ENCODE results near the gene RNF138. TPM values are rescaled to one million over a fixed set of nuclear protein-coding genes. Genes with fewer than 3 reads are reported as not detected.

Gene RNF138, protein sequence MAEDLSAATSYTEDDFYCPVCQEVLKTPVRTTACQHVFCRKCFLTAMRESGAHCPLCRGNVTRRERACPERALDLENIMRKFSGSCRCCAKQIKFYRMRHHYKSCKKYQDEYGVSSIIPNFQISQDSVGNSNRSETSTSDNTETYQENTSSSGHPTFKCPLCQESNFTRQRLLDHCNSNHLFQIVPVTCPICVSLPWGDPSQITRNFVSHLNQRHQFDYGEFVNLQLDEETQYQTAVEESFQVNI
- total RNA-seq (94.8 TPM), polyA plus RNA-seq (10 to 100 TPM; 62.1 to 92.9 (median 86.2) TPM)

DNA sequence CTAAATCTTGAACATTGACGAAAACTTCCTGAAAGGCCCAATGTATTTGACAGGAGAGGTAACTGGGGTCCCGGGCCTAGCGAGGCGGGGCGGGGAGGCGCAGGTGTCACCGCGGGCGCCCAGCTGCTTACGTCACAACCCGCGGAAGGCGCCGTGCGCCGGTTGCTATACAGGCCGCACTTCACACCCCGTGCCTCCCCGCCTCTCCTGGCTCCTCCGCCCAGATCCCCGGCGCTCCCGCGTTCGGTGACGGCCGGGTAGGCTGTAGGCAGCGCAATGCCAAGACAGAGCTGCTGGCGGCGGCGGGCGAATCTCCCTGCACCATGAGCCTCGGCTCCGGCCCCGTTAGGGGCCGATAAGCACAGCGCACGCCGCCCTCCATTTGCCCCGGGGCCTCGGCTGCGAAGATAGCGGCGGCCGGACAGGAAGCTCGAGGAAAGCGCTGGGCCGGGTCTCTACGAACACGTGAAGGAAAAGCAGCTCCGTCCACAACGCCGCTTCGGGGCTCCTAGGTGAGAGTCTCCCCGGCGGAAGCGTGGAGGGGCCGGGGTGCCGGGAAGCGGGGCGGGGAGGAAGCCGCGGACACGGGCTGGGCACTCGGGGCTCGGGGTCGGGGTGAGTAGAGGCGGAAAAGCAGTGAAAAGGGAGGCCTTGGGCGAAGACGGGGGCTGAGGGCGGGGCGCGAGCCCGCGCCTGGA lies at the start of gene RNF138:
RNF138 (plus strand) TSS at position 151 of the 698 bp plus-strand sequence. CDS start 903 bp downstream, outside the sequence.
- H3K4me1 Mint-ChIP-seq = peaks cover 26 to 56% (median 39%) of the 10 kb centered on the region in 4 donors
- no peaks in the 10 kb centered on the region for H3K36me3 ChIP-seq (ENCODE audit: control insufficient read depth, insufficient read depth, low read length)
- ATAC-seq (ENCODE audit: low read depth in 2 of 2) = peak; percentile 38 to 39
- peak within 1 kb of the TSS; percentile 99 for H3K27ac ChIP-seq (ENCODE audit: insufficient read depth, low read length, poor library complexity, severe bottlenecking)
- peaks cover 5% of the 10 kb centered on the region for H3K27me3 Mint-ChIP-seq
- H3K9me3 ChIP-seq (ENCODE audit: control insufficient read depth in 2 of 2, low read length in 2 of 2) = no peaks in the 10 kb centered on the region
- no peaks in the 10 kb centered on the region for H3K9me3 Mint-ChIP-seq
- peak within 1 kb of the TSS; percentile 95 to 98 (median 97) for H3K4me3 Mint-ChIP-seq
- H3K36me3 Mint-ChIP-seq = peaks cover 9% of the 10 kb centered on the region
- DNase-seq = peak; percentile 84 to 91 (median 86)
- H3K27ac Mint-ChIP-seq = peak within 1 kb of the TSS; percentile 95 to 99 (median 97)
- H3K27me3 ChIP-seq (ENCODE audit: control insufficient read depth, insufficient read depth, low read length) = no peaks in the 10 kb centered on the region
- H3K4me1 ChIP-seq (ENCODE audit: control insufficient read depth, insufficient read depth, low read length, poor library complexity, severe bottlenecking) = peaks cover 45% of the 10 kb centered on the region
- peak within 1 kb of the TSS; percentile 81 for H3K4me3 ChIP-seq (ENCODE audit: low read depth, low read length)

GRCh38 chr18:32042337-32042736 lies 49.3 kb upstream of the RNF138 start:
- Mint-ChIP-seq H3K27ac (peak overlapping the region; percentile 63 to 85 (median 69)), H3K27me3 (no peaks in the 10 kb centered on the region), H3K36me3 (peaks cover 23% of the 10 kb centered on the region), H3K4me1 (peaks cover 27 to 62% (median 35%) of the 10 kb centered on the region in 4 donors), H3K9me3 (peaks cover 0 to 2% (median 0%) of the 10 kb centered on the region in 7 donors), H3K4me3 (peak overlapping the region in 1 of 4 donors; percentile 39)
- Histone ChIP-seq H3K27me3 (ENCODE audit: control insufficient read depth, insufficient read depth, low read length) (no peaks in the 10 kb centered on the region), H3K36me3 (ENCODE audit: control insufficient read depth, insufficient read depth, low read length) (peaks cover 54% of the 10 kb centered on the region), H3K4me1 (ENCODE audit: control insufficient read depth, insufficient read depth, low read length, poor library complexity, severe bottlenecking) (peaks cover 54% of the 10 kb centered on the region), H3K4me3 (ENCODE audit: low read depth, low read length) (peak overlapping the region; percentile 9), H3K27ac (ENCODE audit: insufficient read depth, low read length, poor library complexity, severe bottlenecking) (peak overlapping the region; percentile 29), H3K9me3 (ENCODE audit: control insufficient read depth in 2 of 2, low read length in 2 of 2) (no peaks in the 10 kb centered on the region)
- DNase-seq (no peak), ATAC-seq (ENCODE audit: low read depth in 2 of 2) (no peak)

DNA sequence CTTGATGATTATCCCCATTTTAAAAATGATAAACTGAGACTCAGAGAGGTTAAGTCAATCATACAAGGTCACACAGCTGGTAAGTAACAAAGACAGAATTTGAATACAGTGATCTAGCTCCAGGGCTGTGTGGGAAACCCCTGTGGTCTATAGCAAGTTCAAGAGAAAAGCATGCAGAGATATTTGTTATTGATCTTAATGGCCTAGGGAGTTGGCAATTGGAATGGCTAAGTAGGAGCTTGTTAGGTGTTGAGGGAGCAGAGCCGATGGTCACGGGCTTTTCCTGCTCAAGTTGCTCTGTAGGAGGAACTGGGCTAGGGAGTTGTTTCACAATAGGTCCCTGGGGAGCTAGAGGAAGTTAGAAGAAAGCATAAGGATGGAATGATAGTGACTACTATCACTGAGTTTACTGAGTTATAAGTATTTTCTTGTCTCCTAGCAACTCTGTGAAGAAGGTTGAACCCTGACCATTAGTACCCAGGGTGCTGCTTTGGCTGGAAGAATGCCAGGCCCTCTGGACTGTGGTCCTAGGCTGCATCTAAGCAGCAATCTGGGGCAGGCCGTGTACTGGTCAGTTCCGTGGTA lies 43.1 kb upstream of the RNF138 start:
- peaks cover 50% of the 10 kb centered on the region for H3K36me3 ChIP-seq (ENCODE audit: control insufficient read depth, insufficient read depth, low read length)
- DNase-seq (no peak), ATAC-seq (ENCODE audit: low read depth in 2 of 2) (no peak)
- H3K27ac ChIP-seq (ENCODE audit: insufficient read depth, low read length, poor library complexity, severe bottlenecking) = peak overlapping the region; percentile 62
- Mint-ChIP-seq H3K27me3 (no peaks in the 10 kb centered on the region), H3K4me1 (peaks cover 18 to 41% (median 34%) of the 10 kb centered on the region in 4 donors), H3K36me3 (peaks cover 29% of the 10 kb centered on the region), H3K9me3 (peaks cover 0 to 2% (median 0%) of the 10 kb centered on the region in 7 donors), H3K4me3 (peak overlapping the region in 3 of 4 donors; percentile 13 to 27 (median 18)), H3K27ac (peak overlapping the region; percentile 88 to 95 (median 89))
- no peaks in the 10 kb centered on the region for H3K9me3 ChIP-seq (ENCODE audit: control insufficient read depth in 2 of 2, low read length in 2 of 2)
- H3K27me3 ChIP-seq (ENCODE audit: control insufficient read depth, insufficient read depth, low read length) = no peaks in the 10 kb centered on the region
- peak overlapping the region; percentile 57 for H3K4me3 ChIP-seq (ENCODE audit: low read depth, low read length)
- H3K4me1 ChIP-seq (ENCODE audit: control insufficient read depth, insufficient read depth, low read length, poor library complexity, severe bottlenecking) = peaks cover 28% of the 10 kb centered on the region

DNA sequence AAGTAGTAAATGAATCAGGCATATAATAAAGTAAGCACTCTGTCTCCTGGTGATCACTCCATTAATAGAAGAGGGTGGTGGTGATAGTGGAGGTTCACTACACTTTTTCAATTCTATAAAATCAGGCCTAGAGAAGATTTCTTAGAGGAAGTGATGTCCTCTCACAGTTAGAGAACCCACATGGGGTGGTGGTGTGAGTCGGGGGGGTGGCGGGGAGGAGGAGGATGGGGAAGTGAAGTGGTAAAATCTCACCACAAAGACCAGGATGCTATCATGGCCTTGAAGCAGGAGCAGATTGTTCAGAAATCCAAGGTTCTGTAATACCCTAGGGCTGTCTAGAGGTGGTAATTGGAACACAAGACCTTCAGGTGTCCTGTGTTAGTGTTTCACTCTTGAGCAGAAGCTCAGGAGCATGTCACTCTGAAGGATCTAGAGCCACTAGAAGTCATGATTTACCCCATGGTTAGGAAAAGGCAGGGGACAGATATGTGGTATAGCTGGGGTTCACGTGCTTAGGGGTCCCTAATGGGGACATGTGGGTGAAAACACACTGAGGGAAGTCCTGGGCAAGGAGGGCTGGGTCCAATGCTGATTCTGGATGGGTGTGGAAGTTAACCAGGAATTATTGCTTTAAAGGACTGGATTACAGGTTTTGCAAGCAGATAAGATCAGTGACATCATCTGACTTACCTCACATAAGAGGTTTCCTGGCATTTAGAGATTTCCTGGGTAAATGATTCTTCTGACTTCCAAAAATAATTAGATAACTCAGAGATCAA lies 42.1 kb upstream of the RNF138 start:
- peaks cover 31% of the 10 kb centered on the region for H3K36me3 Mint-ChIP-seq
- Histone ChIP-seq H3K27me3 (ENCODE audit: control insufficient read depth, insufficient read depth, low read length) (no peaks in the 10 kb centered on the region), H3K27ac (ENCODE audit: insufficient read depth, low read length, poor library complexity, severe bottlenecking) (peak overlapping the region; percentile 62), H3K4me1 (ENCODE audit: control insufficient read depth, insufficient read depth, low read length, poor library complexity, severe bottlenecking) (peaks cover 26% of the 10 kb centered on the region), H3K4me3 (ENCODE audit: low read depth, low read length) (peak overlapping the region; percentile 57), H3K36me3 (ENCODE audit: control insufficient read depth, insufficient read depth, low read length) (peaks cover 54% of the 10 kb centered on the region), H3K9me3 (ENCODE audit: control insufficient read depth in 2 of 2, low read length in 2 of 2) (no peaks in the 10 kb centered on the region)
- H3K4me1 Mint-ChIP-seq = peaks cover 20 to 42% (median 34%) of the 10 kb centered on the region in 4 donors
- H3K27me3 Mint-ChIP-seq = no peaks in the 10 kb centered on the region
- ATAC-seq (ENCODE audit: low read depth in 2 of 2) (peak; percentile 55 to 66), DNase-seq (peak in 2 of 3 donors; percentile 15 to 64)
- peaks cover 0 to 2% (median 0%) of the 10 kb centered on the region in 7 donors for H3K9me3 Mint-ChIP-seq
- H3K27ac Mint-ChIP-seq = peak overlapping the region; percentile 89 to 98 (median 95)
- H3K4me3 Mint-ChIP-seq = peak overlapping the region in 3 of 4 donors; percentile 17 to 73 (median 34)

DNA sequence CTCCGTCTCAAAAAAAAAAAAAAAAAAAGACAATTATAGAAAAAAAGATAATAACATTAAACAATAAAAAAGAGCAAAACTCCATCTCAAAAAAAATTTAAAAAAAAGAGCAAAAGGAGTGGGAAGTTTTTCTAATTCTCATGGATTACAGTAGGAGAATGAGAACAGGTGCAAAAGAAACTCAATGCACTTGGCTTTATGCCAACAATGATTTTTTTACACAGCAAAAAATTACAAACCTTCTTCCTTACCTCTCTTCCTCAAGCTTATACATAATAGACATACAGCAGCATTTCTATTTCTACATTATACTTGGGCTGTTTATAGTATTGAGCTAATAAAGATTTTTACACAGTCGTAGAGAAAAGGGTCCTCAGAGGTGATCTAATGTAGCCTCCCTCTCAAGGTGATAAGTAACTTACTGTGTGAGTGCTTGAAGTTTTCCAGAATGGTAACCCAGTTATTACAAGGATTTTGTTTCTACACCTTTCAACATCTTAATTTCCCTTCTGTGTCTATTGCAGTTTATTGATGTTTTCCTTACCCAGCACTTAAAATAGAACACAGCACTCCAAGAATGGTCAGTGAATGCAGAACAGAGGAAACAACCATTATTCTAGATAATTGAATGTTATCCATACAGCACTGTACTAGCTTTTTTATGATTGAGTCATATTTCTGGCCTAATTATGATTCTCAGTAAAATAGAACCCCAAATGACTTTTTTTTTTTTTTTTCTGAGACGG lies 34.9 kb upstream of the RNF138 start:
- peak in 1 of 3 donors; percentile 11 for DNase-seq
- no peak overlapping the region for H3K4me3 ChIP-seq (ENCODE audit: low read depth, low read length)
- peaks cover 23 to 58% (median 42%) of the 10 kb centered on the region in 4 donors for H3K4me1 Mint-ChIP-seq

GRCh38 chr18:32057624-32058165 lies 34.0 kb upstream of the RNF138 start:
- Mint-ChIP-seq H3K9me3 (peaks cover 0 to 3% (median 0%) of the 10 kb centered on the region in 7 donors), H3K27me3 (no peaks in the 10 kb centered on the region), H3K27ac (no peak overlapping the region), H3K4me3 (no peak overlapping the region), H3K36me3 (peaks cover 52% of the 10 kb centered on the region), H3K4me1 (peaks cover 25 to 59% (median 42%) of the 10 kb centered on the region in 4 donors)
- Histone ChIP-seq H3K36me3 (ENCODE audit: control insufficient read depth, insufficient read depth, low read length) (peaks cover 46% of the 10 kb centered on the region), H3K9me3 (ENCODE audit: control insufficient read depth in 2 of 2, low read length in 2 of 2) (no peaks in the 10 kb centered on the region), H3K27ac (ENCODE audit: insufficient read depth, low read length, poor library complexity, severe bottlenecking) (no peak overlapping the region), H3K4me1 (ENCODE audit: control insufficient read depth, insufficient read depth, low read length, poor library complexity, severe bottlenecking) (peaks cover 8% of the 10 kb centered on the region), H3K27me3 (ENCODE audit: control insufficient read depth, insufficient read depth, low read length) (no peaks in the 10 kb centered on the region), H3K4me3 (ENCODE audit: low read depth, low read length) (no peak overlapping the region)
- ATAC-seq (ENCODE audit: low read depth in 2 of 2) (no peak), DNase-seq (no peak)

More for the DNA sequence above, 34.9 kb upstream of the RNF138 start:
- Mint-ChIP-seq H3K36me3 (peaks cover 53% of the 10 kb centered on the region), H3K27me3 (no peaks in the 10 kb centered on the region), H3K27ac (peak overlapping the region in 1 of 3 donors; percentile 43), H3K4me3 (no peak overlapping the region), H3K9me3 (peaks cover 0 to 3% (median 0%) of the 10 kb centered on the region in 7 donors)
- no peaks in the 10 kb centered on the region for H3K27me3 ChIP-seq (ENCODE audit: control insufficient read depth, insufficient read depth, low read length)
- H3K36me3 ChIP-seq (ENCODE audit: control insufficient read depth, insufficient read depth, low read length) = peaks cover 45% of the 10 kb centered on the region
- H3K27ac ChIP-seq (ENCODE audit: insufficient read depth, low read length, poor library complexity, severe bottlenecking) = no peak overlapping the region
- H3K4me1 ChIP-seq (ENCODE audit: control insufficient read depth, insufficient read depth, low read length, poor library complexity, severe bottlenecking) = peaks cover 8% of the 10 kb centered on the region
- H3K9me3 ChIP-seq (ENCODE audit: control insufficient read depth in 2 of 2, low read length in 2 of 2) = no peaks in the 10 kb centered on the region
- ATAC-seq (ENCODE audit: low read depth in 2 of 2) = no peak

Measured in CD4-positive, CD25-positive, alpha-beta regulatory T cell (primary cell).